Fibroblast of skin of back (primary cell): Measurements from ENCODE around the gene ADGRF3. TPM values are rescaled to one million over a fixed set of nuclear protein-coding genes. Genes with fewer than 3 reads are reported as not detected.
A peak's percentile ranks its signal among the peaks of the same experiment; 100 is the strongest.
"Not testable (repeated sequence)": the region's sequence is repeated elsewhere in the genome, so short reads cannot be mapped to it uniquely, and the experiment has no call there.

Experiments
- DNase-seq: peaks from one replicate; pipeline ENCODE4 v3.0.0-alpha.2; 2013
- polyA plus RNA-seq, 2 experiments: library from polyadenylated mRNA; unstranded; fragments of 120-200 nt; gene quantifications; one replicate each; pipeline ENCODE4 v1.2.1, GENCODE V29; 2013; ENCODE audit not compliant: insufficient read length in 2 of 2

ADGRF3 gene
- 0.26 TPM for polyA plus RNA-seq (2013, experiment 1 of 2; ENCODE audit: insufficient read length)
- 0.05 TPM for polyA plus RNA-seq (2013, experiment 2 of 2; ENCODE audit: insufficient read length)

DNA sequence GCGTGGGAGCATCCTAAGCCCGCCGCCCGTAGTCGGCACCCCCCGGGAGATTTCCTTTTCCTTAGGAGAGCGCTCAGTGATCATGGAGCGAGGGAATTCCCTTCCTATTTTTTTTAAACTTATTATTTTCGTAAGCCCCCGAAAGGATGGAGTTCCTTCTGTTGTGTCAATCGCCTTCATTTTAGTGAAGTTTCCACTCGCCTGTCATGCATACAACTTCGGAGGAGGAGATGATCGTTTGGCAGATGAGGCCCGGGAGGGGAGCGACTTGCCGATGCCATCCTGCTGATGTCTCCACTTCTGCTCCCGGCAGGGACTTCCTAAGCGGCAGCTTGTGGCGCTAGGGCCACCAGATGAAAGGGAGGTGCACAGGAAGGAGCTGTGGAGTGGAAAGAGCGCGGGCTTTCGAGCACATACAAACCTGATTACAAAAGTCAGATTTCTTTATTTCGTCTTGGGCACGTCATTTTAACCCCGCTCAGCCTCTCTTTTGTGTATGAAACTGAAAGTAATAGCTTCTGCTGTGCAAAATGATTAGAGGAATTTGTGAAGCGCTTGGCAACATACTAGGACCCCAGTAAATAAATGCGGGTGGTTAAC, at the start of gene ADGRF3:
Gene ADGRF3, minus strand, starts transcription at position 336 of the 600 bp plus-strand sequence. CDS start 555 bp downstream, outside the sequence.
- peak; percentile 58 for DNase-seq

GRCh38 chr2:26395394-26395793, 48.8 kb upstream of the ADGRF3 start:
- DNase-seq, result no peak

DNA sequence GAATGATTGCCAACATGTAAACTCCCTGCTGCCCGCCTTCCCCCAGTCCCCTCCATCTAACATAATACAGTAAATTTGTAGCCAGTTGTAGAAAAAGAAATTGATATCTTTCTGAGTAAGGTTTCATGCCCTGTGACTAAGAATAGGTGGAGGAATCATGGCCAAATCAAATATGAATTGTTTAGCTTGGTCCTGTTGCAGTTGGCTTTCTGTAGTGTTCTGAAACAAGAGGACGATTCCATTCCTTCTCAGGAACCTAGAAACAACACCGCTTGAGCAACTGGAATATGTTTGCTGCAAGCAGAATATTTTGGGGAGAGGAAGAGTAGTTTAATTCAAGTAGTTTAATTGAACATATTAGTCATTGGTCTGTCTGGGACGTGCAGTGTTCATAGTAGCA, 48.1 kb upstream of the ADGRF3 start:
- no peak for DNase-seq

DNA sequence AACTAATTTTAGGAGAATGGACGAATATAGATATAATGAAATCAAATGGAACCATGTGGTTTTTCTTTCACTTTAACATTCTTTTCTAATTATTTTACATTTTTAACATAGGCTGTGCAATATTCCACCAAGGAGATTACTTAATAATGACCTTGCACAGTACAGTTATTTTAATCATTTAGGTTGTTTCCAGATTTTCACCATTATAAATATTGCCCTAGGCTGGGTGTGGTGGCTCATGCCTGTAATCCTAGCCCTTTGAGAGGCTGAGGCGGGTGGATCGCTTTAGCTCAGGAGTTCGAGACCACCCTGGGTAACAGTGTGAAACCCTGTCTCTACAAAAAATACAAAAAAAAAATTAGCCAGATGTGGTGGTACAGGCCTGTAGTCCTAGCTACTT, 40.6 kb upstream of the ADGRF3 start:
- no peak for DNase-seq

DNA sequence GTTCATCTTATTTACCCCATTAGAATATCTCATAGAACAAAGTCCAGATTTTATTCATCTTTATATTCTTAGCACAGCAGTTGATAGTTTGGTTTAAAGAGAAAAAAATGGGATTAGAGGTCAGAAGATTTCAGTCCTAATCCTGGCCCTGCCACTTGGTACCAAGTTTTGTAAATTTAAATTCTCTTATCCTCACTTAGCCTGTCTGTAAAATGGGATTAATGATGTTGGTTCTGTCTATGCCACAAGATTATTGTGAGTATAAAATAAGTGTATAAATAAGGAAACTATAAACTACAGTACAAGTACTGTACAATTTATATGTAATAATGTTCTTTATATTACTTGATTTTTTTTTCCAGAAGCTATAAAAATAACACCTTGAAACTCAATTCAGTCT, 38.0 kb upstream of the ADGRF3 start:
- no peak for DNase-seq

- DNase-seq, result no peak
Measured at GRCh38 chr2:26384183-26384582, 37.6 kb upstream of the ADGRF3 start.

- no peak for DNase-seq
Measured at GRCh38 chr2:26382564-26382963, 36.0 kb upstream of the ADGRF3 start.

GRCh38 chr2:26380281-26380680, 33.7 kb upstream of the ADGRF3 start:
- no peak for DNase-seq

- no peak for DNase-seq
Measured at GRCh38 chr2:26376799-26377198, 30.2 kb upstream of the ADGRF3 start.

GRCh38 chr2:26370909-26371308, 24.3 kb upstream of the ADGRF3 start:
- DNase-seq, result not testable (repeated sequence)

DNA sequence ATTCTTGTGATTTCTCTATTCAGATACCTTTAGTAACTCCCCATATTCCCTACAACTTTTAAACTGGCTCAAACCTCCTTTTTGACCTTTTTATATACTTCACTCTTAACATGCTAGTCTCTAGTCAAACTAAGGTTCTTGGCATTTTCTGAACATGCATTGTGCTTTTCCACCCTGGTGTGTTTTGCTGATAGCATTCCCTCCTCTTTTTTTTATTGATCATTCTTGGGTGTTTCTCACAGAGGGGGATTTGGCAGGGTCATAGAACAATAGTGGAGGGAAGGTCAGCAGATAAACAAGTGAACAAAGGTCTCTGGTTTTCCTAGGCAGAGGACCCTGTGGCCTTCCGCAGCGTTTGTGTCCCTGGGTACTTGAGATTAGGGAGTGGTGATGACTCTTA, 23.1 kb upstream of the ADGRF3 start:
- not testable (repeated sequence) for DNase-seq

DNA sequence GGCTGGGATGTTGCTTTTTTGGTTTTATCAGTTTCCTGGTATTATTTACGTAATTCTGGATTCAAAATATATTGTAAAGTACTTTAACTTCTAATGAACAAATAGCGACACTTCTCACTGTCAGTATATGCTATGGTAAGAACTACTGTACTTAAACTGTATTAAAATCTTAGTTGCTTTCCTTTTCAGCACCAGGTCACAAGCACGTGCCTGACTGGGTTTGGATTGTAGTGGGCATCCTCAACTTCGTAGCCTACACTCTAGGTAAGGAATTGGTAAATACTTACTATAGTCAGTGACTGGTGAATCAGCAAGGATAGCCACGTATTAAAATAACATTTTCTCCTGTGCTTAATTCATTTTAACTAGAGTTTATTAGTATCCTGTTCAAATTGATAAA, 20.4 kb upstream of the ADGRF3 start:
- DNase-seq, result no peak

DNA sequence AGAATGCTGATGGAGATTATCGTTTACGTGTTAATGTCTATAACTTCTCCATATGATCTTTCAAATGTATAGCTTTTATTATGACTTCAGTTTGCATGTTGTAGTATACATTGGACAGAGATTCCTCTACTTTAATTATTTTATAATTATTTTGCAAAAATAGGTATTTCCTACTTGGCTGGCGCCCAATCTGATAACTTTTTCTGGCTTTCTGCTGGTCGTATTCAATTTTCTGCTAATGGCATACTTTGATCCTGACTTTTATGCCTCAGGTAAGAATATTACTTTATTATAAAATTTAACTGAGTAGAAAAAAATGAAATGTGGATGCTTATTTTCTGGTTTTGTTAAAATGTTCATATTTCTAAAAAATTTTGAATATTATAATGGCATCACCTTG, 18.1 kb upstream of the ADGRF3 start:
- no peak for DNase-seq

DNA sequence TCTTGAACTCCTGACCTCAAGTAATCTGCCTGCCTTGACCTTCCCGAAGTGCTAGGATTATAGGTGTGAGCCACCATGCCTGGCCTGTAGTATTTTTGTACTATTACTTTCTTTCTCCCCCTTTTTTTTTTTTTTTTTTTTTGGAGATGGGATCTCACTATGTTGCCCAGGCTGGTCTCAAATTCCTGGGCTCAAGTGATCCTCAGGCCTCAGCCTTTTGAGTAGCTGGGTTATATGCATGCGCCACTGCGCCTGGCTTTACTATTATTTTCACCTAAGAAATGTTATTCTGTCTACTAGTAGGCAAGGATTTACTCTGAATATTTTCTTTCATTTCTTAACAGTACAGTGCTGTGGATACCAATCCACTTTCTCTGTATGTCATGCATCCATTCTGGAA, 17.4 kb upstream of the ADGRF3 start:
- no peak for DNase-seq

DNA sequence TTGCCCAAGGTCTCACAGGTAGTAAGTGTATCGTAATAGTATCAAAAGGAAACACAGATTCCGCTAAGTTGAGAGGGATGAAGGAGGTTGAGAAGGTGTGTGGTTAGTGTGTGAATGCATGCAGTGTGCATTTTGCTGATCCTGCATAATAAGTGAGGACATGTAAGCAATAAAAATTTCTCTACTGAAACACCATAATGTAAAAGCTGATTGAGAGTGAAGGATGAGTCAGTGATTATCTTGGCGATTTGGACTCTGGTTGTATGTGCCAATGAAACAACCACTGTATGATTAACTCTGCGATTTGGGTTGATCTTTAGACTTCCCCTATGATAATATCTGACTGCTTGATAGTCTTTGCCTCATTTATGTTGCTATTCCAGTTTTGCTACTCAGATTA, 16.7 kb upstream of the ADGRF3 start:
- DNase-seq, result no peak

GRCh38 chr2:26359886-26360473, 13.4 kb upstream of the ADGRF3 start:
- DNase-seq, result no peak

DNA sequence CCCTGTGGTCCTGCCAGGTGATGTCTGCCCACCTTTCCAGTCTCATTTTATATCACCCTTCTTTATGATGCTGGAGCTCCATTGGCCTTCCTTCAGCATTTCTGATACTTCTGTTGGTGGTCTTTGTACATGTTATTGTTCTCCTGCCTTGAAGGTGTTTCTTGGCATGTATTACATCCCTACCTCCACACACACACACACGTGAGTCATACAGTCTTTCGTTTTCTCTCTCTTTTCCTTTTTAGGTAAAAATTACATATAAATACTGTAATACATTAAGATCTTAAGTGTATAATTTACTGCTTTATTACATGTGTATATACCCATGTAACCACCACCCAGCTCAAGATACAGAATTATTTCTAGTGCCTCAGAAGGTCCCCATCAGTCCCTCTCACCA, 10.2 kb upstream of the ADGRF3 start:
- DNase-seq, result no peak

DNA sequence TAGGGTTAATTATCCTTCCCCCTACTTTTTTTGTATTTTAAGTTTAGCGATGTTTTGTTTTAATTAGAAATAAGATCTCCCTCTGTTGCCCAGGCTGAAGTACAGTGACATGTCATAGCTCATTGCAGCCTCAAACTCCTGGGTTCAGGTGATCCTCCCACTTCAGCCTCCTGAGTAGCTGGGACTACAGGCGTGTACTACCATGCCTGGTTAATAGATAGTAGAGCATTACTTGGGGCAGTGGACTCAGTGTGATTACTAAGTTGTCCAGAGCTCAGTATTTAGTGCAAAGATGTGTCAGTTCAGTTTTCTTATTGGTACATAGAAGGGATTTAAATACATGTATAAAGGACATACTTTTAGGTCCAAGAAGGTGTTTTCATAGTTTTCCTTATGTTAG, 9.5 kb upstream of the ADGRF3 start:
- DNase-seq, result no peak

DNA sequence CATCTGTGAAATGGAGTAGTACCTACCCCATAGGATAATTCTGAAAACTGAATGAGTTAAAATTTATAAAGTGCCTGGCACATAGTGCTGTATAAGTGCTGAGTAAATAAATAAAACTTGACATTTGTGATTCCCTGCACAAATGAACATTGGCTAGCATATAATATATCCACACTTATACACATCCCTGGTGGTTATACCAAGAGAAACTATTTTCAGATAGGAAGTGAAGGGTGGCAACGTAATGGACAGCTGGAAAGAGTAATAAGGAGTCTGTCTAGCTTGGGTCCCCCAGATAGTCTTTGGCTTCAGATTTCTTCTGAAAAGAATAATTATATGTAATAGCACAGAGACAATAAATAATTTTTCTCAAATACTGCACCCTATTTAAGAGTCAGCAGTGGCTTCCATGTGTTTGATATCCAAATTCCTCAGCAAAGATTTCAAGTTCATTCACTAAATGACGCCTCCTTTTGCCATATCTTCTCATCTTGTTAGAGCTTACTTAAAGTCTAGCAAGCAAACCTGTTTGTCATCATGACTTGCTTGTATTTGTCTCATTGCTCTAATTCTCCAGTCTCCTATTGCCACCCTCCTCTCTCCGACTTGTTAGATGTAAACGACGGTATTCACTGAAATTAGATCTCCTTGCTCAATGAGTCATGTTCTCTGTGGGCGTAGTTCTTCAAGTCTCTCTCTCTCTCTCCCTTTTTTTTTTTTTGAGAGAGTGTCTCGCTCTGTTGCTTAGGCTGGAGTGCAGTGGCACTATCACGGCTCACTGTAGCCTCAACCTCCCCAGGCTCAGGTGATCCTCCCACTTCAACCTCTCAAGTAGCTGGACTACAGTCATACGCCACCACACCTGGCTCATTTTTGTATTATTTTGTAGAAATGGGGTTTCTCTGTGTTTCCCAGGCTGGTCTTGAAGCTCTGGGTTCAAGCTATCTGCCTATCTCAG, 8.7 kb upstream of the ADGRF3 start:
- peak; percentile 76 for DNase-seq

DNA sequence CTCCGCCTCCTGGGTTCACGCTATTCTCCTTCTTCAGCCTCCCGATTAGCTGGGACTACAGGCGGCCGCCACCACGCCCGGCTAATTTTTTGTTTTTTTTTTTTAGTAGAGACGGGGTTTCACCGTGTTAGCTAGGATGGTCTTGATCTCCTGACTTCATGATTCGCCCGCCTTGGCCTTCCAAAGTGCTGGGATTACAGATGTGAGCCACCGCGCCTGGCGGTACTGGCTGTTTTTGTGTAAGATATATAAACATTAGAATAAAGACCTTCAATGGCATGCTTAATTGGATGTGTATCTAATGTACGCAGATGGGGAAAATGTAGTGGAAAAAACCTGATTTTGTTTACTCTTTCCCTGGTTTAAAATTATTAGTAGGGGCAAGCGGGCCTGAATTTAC, 7.9 kb upstream of the ADGRF3 start:
- not testable (repeated sequence) for DNase-seq

DNA sequence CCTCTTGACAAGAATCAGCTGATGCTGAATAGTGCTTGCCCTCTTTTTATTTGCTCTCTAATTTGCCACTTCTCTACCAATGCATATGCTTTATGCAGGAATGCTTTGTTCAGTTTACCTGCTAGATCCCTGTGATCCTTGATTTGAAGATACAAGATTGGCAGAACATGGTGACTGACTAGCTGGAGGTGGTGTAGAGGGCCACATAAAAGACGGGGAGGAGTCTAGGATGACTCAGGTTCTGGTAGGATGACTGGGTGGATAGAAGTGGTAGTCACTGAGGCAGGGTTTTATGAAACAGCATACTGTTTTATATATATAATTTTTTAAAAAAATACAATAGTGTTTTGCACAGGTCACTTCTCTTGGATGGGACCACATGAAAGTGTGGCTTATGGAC, 6.3 kb upstream of the ADGRF3 start:
- no peak for DNase-seq

DNA sequence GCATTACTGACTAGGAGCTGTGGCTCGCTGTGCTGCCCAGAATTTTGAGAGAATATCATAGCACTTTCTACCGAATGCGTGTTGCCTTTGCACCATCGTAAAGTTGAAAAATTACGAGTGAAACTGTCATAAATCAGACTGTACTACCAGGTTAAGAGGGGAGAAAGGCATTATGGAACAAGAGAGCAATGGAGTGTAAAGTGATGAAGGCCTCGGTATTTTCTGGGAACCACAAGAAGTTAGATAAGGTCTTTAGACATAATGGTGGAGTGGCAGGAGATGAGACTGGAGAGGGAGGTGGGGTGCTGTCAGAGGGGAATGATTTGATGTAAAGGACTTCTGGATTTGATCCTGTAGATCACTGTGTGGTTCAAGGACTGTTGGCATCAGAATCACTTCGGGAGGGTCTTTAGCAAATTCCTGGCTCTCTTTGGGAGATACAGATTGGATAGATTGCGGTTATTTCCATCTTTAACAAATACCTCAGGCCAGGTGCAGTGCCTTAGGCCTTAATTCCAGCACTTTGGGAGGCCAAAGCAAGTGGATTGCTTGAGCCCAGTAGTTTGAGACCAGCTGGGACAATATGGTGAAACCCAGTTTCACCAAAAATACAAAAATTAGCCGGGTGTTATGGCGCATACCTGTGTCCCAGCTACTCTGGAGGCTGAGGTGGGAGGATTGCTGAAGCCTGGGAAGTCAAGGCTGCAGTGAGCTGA, 4.9 kb upstream of the ADGRF3 start:
- DNase-seq, result no peak

DNA sequence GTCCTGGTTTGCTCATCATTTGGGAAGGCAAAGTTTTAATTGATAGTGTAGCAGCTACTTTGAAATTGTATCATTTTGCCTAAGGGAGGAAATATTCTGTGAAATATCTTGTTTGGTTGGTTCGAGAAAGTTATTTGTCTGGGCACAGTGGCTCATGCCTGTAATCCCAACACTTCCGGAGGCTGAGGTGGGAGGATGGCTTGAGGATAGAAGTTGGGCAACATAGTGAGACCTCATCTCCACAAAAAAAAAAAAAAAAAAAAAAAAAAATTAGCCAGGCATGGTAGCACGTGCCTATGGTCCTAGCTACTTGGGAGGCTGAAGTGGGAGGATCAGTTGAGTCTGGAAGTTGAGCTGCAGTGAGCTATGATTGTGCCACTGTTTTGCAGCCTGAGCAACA, 3.1 kb upstream of the ADGRF3 start:
- DNase-seq, result no peak
